Measurements from ENCODE around the gene FAM8A1.

Gene FAM8A1

GRCh38 chr6:17601386-17601703 lies 1.2 kb downstream of the FAM8A1 start:
- in situ Hi-C loops (cut with HindIII; ENCODE audit: low sequenced_read_pairs): no loop called here
- TF ChIP-seq, protein P1, sequence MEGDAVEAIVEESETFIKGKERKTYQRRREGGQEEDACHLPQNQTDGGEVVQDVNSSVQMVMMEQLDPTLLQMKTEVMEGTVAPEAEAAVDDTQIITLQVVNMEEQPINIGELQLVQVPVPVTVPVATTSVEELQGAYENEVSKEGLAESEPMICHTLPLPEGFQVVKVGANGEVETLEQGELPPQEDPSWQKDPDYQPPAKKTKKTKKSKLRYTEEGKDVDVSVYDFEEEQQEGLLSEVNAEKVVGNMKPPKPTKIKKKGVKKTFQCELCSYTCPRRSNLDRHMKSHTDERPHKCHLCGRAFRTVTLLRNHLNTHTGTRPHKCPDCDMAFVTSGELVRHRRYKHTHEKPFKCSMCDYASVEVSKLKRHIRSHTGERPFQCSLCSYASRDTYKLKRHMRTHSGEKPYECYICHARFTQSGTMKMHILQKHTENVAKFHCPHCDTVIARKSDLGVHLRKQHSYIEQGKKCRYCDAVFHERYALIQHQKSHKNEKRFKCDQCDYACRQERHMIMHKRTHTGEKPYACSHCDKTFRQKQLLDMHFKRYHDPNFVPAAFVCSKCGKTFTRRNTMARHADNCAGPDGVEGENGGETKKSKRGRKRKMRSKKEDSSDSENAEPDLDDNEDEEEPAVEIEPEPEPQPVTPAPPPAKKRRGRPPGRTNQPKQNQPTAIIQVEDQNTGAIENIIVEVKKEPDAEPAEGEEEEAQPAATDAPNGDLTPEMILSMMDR (IDR thresholded peaks at IDR 0.05; ENCODE audit: low read depth, low read length, missing control alignments): no peak
- DNase-seq (ENCODE audit: low read depth): no peak
- H3K4me3 ChIP-seq (ENCODE audit: low read depth, low read length): peak overlapping the region; percentile 82

- no peak for DNase-seq (ENCODE audit: low read depth)
- TF ChIP-seq, protein P1 (IDR thresholded peaks at IDR 0.05; ENCODE audit: low read depth, low read length, missing control alignments): no peak
- H3K4me3 ChIP-seq (ENCODE audit: low read depth, low read length): no peak overlapping the region
- in situ Hi-C loops (cut with HindIII; ENCODE audit: low sequenced_read_pairs): no loop called here
Observed at GRCh38 chr6:17602888-17603287, 2.8 kb downstream of the FAM8A1 start.

DNA sequence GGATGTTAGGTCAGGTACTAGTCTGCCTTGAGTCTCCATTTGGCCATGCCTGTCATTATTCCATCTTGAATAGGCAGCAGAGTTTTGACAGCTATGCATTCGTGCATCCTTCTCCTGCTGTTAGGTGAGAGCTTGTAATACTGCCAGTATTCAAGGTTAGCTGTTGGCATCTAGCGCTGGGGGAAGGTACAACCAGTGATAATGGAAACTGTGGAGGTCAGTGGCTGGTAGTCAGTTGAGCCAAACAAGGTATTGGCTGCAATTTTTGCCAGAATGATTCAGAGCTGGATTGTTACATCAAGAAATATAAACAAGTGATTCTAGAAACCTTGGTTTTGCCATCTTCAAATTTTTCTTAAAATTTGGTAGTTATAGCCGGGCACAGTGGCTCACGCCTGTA lies 6.5 kb downstream of the FAM8A1 start:
- no peak for DNase-seq (ENCODE audit: low read depth)
- in situ Hi-C loops (cut with HindIII; ENCODE audit: low sequenced_read_pairs): no loop called here

GRCh38 chr6:17610835-17611234 lies 10.7 kb downstream of the FAM8A1 start:
- DNase-seq (ENCODE audit: low read depth): no peak
- H3K4me3 ChIP-seq (ENCODE audit: low read depth, low read length): no peak overlapping the region
- TF ChIP-seq, protein P1 (IDR thresholded peaks at IDR 0.05; ENCODE audit: low read depth, low read length, missing control alignments): no peak
- in situ Hi-C loops (cut with HindIII; ENCODE audit: low sequenced_read_pairs): no loop called here

More for the DNA sequence above, 6.5 kb downstream of the FAM8A1 start:
- TF ChIP-seq, protein P1 (IDR thresholded peaks at IDR 0.05; ENCODE audit: low read depth, low read length, missing control alignments): no peak
- no peak overlapping the region for H3K4me3 ChIP-seq (ENCODE audit: low read depth, low read length)

DNA sequence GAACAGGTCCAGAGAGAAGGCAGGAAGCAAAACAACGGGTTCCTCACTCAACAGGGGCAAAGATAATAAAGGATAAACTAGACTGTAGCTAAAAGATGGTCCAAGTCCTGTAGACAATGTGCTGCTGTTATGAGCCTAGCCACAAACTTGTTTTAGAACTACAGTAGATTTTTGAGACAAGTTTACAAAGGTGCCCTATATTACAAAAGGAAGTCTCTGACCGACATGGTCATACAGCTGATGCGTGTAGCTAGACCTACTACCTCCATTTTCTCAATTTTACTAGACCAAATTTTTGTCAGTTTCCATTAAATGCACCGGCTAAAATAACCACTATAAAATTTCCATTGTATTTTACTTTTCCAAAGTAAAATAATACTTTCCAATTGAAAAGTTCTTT lies 11.9 kb downstream of the FAM8A1 start:
- TF ChIP-seq, protein P1 (IDR thresholded peaks at IDR 0.05; ENCODE audit: low read depth, low read length, missing control alignments): no peak
- in situ Hi-C loops (cut with HindIII; ENCODE audit: low sequenced_read_pairs): no loop called here
- DNase-seq (ENCODE audit: low read depth): no peak
- H3K4me3 ChIP-seq (ENCODE audit: low read depth, low read length): no peak overlapping the region

DNA sequence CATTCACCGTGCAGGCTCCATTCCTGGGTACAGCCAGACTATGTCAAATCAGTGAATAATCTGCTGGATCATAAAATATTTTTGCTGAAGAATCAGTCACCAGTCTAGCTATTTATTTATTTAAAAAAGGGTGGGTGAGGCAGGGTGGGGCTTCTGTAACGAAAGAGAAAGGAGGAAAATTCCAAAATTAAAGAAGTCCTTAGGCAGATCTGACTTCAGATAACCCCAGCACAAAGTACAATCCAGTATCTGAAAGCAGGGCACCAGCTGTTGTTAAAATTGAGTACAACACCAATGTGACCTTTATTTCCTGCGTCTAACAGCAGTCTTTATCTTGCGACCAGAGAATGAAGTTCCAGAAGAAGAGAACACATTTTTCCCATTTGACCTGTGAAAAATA lies 15.7 kb downstream of the FAM8A1 start:
- DNase-seq (ENCODE audit: low read depth): no peak
- TF ChIP-seq, protein P1 (IDR thresholded peaks at IDR 0.05; ENCODE audit: low read depth, low read length, missing control alignments): no peak
- no peak overlapping the region for H3K4me3 ChIP-seq (ENCODE audit: low read depth, low read length)
- in situ Hi-C loops (cut with HindIII; ENCODE audit: low sequenced_read_pairs): no loop called here

- in situ Hi-C loops (cut with HindIII; ENCODE audit: low sequenced_read_pairs): no loop called here
- TF ChIP-seq, protein P1 (IDR thresholded peaks at IDR 0.05; ENCODE audit: low read depth, low read length, missing control alignments): no peak
- no peak overlapping the region for H3K4me3 ChIP-seq (ENCODE audit: low read depth, low read length)
- DNase-seq (ENCODE audit: low read depth): no peak
Observed at GRCh38 chr6:17621003-17621402, 20.9 kb downstream of the FAM8A1 start.

Data from astrocyte of the cerebellum (primary cell).